ENCODE data around the gene HYAL3.
"Not testable (repeated sequence)": the region's sequence is repeated elsewhere in the genome, so short reads cannot be mapped to it uniquely, and the experiment has no call there.

Gene HYAL3

GRCh38 chr3:50256978-50257890 lies 42.0 kb downstream of the HYAL3 start:
- DNase-seq (ENCODE audit: low spot score): peak; percentile 31

GRCh38 chr3:50255251-50255615 lies 44.0 kb downstream of the HYAL3 start:
- DNase-seq (ENCODE audit: low spot score): no peak

GRCh38 chr3:50254577-50255250 lies 44.5 kb downstream of the HYAL3 start:
- no peak for DNase-seq (ENCODE audit: low spot score)

GRCh38 chr3:50251220-50251619 lies 48.0 kb downstream of the HYAL3 start:
- DNase-seq (ENCODE audit: low spot score): peak; percentile 36

- no peak for DNase-seq (ENCODE audit: low spot score)
Measured at GRCh38 chr3:50250514-50250913, 48.7 kb downstream of the HYAL3 start.

GRCh38 chr3:50249457-50249856 lies 49.7 kb downstream of the HYAL3 start:
- no peak for DNase-seq (ENCODE audit: low spot score)

GRCh38 chr3:50248387-50248786 lies 50.8 kb downstream of the HYAL3 start:
- no peak for DNase-seq (ENCODE audit: low spot score)

GRCh38 chr3:50246517-50246954 lies 52.7 kb downstream of the HYAL3 start:
- peak; percentile 90 for DNase-seq (ENCODE audit: low spot score)

GRCh38 chr3:50245831-50246516 lies 53.2 kb downstream of the HYAL3 start:
- peak; percentile 92 for DNase-seq (ENCODE audit: low spot score)

- DNase-seq (ENCODE audit: low spot score): no peak
Measured at GRCh38 chr3:50245251-50245745, 53.9 kb downstream of the HYAL3 start.

- DNase-seq (ENCODE audit: low spot score): not testable (repeated sequence)
Measured at GRCh38 chr3:50244813-50245212, 54.4 kb downstream of the HYAL3 start.

GRCh38 chr3:50243543-50243895 lies 55.7 kb downstream of the HYAL3 start:
- DNase-seq (ENCODE audit: low spot score): no peak

GRCh38 chr3:50242851-50243542 lies 56.2 kb downstream of the HYAL3 start:
- DNase-seq (ENCODE audit: low spot score): peak; percentile 45

Measured in activated CD4-positive, alpha-beta T cell treated with anti-CD3 and anti-CD28 coated beads, Interleukin-2, Interleukin-4, amounts not matched to agents 100 ng/mL and 50 ng/mL, durations not matched to agents 16 hours and 8 hours (primary cell).